NT2/D1 (cell line): ENCODE results near the gene MITF.

Source experiments
- YY1 ChIP-seq: IDR thresholded peaks from 2 replicates; pipeline ENCODE4 v1.6.1; 2011; ENCODE audit not compliant: insufficient read length, insufficient read depth
- ZNF274 ChIP-seq: IDR thresholded peaks from 2 replicates; pipeline ENCODE4 v1.6.1; 2011; ENCODE audit warnings: mild to moderate bottlenecking, low read depth, low read length

- no peak for TF ChIP-seq ZNF274
- no peak for TF ChIP-seq YY1
These were observed 167.2 kb downstream of the MITF start for GRCh38 chr3:69906351-69906966.
